ENCODE measurements around the gene P2RY12.

DNA sequence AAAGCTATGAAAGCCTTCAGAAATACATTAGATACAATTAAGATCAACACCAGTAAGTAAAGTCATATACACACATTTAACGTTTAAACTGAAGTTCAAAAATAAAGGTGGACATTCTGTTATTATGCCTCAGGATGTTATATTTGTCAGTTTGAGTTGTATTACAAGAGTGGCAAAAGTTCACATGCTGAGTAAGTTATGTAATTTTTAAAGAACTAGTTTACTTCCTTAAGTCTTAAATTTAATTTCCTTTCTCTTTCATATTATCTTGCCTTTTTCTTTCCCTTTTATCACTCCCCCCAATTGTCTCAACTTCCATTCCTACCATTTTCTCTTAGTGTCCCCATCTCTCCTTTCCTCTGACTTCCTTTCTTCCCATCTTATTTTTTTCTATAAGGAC is 63.0 kb downstream of the P2RY12 start:
- TF ChIP-seq TOX (CRISPR knock-in tag; IDR thresholded peaks at IDR 0.05; ENCODE audit: borderline replicate concordance) (no peak), BACH2 (CRISPR knock-in tag; IDR thresholded peaks at IDR 0.05; ENCODE audit: borderline replicate concordance) (no peak), ISL1 (CRISPR knock-in tag; IDR thresholded peaks at IDR 0.05) (no peak), OSR1 (CRISPR knock-in tag; IDR thresholded peaks at IDR 0.05) (no peak)
